ENCODE measurements around the gene ME1.
"Not testable (repeated sequence)": the region's sequence is repeated elsewhere in the genome, so short reads cannot be mapped to it uniquely, and the experiment has no call there.

Gene ME1

DNA sequence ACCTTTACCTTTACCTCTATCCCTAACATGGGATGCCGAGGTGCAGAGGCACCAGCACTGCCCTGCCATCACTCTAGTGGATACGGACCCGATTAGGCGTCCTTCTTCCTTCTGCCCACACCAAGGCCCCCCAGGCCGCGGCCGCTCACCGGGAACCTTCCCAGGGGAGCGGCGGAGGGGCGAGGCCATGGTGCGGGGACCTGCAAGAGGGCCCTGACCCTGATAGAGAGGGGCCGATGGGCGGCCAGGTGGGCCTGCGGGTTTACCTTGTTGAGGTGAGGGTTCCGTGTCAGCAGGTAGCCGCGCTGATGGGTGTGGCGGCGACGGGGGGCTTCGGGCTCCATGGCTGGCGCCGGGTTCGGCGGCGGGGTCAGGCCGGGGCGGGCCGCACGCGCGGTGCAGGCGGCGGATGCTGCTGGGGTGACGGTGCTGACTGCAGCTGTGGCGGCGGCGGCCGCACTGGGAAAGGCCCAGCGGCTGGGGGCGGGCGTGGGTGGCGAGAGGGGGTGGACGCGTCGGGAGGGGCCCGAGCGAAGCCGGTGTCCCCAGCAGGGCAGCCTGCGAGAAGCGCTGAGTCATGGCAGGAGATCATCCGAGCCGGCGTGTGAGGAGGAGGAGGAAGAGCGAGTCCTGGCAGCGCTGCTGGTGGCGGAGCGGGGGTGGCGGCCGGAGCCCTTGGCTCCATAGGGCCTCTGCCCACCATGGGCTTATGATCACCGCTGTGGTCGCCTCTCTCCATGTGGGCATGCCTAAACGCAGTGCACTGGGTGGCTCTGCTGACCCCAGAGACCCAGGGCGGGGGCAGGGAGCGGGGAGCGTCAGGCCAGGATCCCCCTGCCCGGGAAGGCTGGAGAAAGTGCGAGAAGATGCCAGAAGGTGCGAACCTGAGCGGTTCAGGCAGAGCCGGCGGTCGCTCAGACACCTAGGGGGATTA lies at the start of gene ME1:
Gene ME1, minus strand, starts transcription at position 441 of the 934 bp plus-strand sequence. Its CDS starts 97 bp downstream, at position 344.
- DNase-seq (ENCODE audit: low spot score), result peak; percentile 13

DNA sequence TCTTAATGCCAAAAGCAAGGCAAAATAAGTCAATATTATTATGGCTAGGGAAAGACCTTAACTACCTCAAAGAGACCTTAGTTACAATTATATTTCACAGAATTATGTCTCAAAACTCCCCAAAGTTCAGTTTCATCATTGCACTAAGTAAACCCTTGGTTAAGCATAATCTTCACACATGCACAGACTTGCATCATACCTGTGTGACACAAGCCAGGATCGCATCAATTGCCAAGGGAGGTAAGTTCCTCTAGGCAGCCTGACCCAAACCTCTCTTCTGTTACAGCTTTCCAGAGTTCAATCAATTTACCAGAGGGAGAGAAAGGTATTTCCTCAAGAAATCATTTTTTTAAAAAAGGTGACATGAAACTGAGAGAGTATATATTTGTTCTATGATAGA lies 49.6 kb upstream of the ME1 start:
- no peak for DNase-seq (ENCODE audit: low spot score)

DNA sequence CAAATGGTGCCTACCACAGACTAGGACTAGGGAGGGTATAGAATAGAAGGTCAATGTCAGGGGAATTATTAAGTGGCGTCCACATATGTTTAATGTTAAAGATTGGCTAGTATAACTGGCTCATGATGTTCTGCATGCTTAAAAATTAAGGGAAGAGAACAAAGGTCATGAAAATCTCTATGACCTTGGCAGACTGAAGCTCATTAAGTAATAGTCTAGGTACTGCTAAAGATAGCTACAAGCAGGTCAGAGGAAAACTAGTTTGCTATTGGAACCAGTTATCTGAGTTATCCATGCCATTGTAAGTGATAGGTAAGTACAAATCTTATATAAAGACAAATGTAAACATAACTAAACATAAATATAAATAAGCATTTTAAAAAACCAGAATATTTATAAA lies 48.5 kb upstream of the ME1 start:
- no peak for DNase-seq (ENCODE audit: low spot score)

DNA sequence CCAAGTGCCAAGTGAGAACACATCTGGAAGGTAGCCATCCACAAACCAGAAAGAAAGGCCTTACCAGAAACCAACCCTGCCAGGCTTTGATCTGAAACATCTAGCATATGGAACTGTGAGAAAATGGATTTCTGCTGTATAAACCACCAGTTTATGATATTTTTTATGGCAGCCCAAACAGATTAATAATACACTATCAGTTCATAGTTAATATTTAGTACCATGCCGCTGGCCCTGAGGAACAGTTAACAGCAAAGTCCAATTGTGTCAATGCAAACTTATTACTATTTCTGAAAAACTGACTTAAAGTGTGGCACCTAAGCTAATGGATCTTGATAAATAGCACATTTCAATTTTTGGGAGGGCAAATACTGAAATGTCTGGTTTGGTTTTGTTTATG lies 46.1 kb upstream of the ME1 start:
- no peak for DNase-seq (ENCODE audit: low spot score)

DNA sequence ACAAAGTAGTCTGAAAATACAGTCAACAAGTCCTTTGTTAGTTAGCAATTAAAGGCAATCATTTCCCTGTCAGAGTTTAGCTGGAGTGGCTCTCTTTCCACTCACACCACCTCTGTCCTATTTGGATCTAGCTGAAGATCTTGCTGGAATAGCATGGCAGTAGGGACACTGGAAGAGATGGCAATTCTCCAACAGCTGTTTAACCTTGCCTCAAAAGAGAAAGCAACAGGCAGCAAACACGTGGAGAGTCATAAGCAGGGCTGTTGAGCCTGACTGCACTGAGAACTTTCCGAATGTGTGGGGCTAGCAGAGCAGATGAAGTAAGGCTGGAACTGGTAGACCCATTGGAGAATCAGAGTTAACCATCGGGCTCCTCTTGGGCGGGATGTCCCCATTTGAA lies 43.5 kb upstream of the ME1 start:
- DNase-seq (ENCODE audit: low spot score), result no peak

DNA sequence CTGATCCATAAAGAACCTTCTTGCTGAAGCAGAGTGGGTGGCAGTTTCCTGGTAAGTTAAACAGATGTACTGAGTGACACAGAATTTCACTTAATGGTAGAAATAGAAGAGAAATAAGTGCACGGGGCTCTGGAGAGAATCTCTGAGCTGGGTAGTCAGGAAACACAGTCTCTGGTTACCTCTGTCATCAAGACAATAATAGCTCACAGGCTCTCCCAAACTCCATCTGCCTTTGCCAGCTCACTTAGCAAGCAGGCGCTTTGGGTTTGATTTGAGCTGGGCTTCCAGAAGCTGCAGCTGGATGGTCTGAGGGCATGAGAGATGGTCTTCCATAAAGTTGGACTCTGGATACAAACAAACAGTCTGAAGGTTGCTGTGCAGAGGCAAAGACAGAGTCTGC lies 41.9 kb upstream of the ME1 start:
- no peak for DNase-seq (ENCODE audit: low spot score)

DNA sequence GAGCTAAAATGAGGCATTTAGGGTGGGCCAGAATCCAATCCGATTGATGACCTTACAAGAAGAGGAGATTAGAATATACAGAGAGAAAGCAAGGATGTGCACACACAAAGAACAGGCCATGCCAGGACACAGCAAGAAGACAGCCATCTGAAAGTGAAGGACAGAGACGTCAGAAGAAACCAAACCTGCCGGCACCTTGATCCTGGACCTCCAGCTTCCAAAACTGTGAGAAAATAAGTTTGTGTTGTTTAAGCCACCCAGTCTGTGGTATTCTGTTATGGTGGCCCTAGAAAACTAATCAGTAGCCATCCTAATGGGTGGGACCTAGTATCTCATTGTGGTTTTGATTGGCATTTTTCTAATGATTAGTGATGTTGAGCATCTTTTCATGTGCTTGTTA lies 39.7 kb upstream of the ME1 start:
- no peak for DNase-seq (ENCODE audit: low spot score)

DNA sequence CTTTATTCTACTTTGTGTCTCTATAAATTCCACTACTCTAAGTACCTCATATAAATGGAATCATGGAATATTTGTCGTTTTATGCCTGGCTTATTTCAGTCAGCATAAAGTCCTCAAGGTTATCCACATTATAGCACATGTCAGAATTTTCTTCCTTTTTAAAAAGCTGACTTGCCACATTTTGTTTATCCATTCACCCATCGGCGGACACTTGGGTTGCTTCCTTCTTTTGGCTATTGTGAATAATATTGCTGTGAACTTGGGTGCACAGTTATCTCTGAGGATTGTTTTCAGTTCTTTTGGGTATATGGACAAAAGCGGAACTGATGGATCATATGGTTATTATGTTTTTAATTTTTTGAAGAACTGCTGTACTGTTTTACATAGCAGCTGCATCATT lies 39.1 kb upstream of the ME1 start:
- DNase-seq (ENCODE audit: low spot score), result no peak

DNA sequence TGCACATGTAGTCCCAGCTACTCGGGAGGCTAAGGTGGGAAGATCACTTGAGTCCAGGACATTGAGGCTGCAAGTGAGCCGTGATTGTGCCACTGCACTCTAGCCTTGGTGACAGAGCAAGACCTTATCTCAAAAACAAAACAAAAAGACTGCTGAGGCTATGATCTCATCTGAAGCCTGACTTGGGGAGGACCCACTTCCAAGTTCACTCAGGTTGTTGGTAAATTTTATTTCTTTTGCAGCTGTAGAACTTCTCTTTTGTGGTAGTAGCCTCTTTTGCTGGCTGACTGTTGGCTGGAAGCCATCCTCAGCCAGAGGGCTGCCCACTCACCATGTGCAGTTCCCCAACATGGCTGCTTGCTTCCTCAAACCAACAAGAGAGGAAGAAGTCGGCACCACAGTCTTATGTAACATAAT lies 36.8 kb upstream of the ME1 start:
- DNase-seq (ENCODE audit: low spot score), result peak; percentile 3

DNA sequence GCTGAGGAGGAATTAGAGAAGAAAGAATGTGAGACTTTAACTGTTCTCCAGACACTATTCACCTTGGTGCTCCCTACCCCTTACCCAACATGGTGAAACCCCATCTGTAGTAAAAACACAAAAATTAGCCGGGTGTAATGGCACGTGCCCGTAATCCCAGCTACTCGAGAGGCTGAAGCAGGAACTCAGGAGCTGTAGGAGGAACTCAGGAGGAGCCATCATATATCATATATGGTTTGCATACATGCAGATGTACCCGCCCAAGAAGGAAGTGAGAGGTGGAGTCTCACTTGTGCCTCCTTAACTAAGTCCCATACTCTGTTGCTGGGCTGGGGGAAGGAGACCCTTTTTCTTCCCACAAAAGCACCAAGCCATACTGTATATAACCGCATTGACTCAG lies 35.5 kb upstream of the ME1 start:
- no peak for DNase-seq (ENCODE audit: low spot score)

DNA sequence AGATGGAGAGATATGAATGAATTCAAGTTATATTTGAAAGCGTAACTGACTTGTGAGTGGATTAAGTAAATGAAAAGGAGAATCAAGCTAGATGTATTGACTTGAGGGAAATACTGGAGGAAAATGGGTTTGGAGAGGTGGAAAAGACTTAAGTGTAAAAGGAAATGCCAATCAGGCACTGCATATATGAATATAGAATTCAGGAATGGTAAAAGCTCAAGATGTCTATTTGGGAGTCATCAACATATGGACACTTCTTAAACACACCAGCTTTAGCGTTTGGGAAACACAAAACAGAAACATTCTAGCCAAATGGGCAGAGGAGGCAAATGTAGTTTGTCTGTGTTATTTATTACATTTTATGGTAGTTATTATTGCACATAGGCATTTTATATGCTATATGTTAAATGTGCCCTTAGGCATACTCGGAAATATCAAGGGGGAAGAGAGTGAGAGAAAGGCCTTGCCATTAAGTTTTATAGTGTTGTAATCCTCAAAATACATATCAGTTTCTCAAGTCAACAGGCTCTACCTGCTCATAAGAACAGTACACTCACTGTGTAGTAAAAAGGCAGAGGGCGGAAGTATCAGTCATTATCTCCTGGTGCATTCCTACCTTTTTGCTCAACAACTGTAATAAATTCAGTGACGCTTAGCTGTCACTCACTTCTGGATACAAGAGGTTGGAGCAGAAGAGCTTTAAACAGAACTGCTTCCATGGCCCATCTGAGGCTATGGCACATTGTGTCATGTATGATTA lies 33.7 kb upstream of the ME1 start:
- no peak for DNase-seq (ENCODE audit: low spot score)

DNA sequence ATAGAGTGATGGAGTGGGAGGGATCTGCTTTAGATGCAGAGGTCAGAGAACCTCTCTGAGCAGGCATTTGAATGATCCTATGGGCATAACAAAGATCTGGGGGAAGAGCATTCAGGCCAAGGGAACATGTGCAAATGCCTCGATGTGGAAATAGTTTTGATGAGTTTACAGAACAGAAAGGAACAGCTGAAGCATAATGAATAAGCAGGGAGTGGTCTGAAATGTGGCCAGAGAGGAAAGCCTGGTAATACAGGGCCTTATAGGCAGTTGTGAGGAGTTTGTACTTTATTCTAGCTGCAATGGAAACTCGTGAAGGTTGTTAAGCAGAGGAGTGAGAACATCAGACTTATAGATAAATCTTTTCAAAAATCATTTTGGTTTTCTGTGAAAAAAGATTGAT lies 33.0 kb upstream of the ME1 start:
- DNase-seq (ENCODE audit: low spot score), result no peak

DNA sequence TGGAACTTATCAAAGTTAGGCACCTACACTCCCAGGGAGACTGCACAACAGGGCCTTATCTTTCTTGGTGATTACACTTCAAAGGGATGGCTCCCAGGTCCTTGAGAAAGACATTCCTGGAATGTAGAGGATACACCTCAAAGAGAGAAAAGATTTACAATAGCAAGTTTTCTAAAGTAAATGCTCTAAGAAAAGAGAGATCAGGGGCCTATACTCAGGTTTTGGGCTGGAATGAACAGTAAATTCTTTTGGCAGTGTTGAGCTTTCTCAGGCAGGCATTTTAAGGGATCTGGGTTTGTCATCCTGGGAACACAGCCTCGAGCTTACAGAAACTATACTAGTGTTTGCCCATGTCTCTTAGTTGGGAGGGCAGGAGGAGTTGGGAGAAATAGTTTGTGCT lies 31.7 kb upstream of the ME1 start:
- no peak for DNase-seq (ENCODE audit: low spot score)

DNA sequence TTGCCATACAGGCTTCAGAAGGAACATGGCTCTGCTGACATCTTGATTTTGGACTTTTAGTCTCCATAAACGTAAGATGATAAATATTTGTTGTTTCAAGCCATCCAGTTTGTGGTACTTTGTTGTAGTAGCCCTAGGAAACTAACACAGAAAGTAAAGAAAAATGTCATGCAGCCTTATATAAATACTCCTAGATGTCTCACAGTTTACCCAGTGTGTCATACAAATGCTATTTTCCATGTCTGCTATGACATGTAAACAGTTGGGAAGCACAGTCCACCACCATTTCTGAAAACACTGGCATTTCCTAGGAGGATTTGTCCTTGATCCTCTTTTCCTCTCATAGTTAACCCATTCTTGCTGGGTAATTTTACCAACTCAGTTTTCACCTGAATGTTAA lies 30.6 kb upstream of the ME1 start:
- no peak for DNase-seq (ENCODE audit: low spot score)

DNA sequence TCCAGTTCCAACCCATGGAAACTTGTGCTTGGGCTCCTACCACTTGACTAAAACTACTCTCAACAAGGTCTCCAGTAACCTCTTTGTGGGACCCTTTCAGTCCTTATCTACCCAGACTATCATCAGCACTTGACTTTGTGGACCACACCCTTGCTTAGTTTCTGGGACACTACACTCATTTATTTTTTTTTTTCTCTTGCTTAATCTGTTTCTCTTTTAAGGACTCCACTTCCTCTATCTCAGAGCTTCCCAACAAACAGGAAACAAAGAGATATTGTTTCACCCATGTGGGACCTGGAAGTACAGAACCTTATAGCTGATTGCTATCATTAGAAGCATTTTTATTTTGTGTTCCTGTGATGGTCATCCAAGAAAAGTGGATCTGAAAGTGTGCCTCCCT lies 28.8 kb upstream of the ME1 start:
- no peak for DNase-seq (ENCODE audit: low spot score)

DNA sequence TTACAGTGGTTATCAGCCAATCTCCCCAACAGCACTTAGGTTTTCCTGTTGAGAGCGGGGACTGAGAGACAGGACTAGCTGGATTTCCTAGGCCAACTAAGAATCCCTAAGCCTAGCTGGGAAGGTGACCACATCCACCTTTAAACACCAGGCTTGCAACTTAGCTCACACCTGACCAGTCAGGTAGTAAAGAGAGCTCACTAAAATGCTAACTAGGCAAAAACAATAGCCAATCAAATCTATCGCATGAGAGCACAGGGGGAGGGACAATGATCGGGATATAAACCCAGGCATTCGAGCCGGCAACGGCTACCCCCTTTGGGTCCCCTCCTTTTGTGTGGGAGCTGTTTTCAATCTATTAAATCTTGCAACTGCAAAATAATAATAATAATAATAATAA lies 19.2 kb upstream of the ME1 start:
- not testable (repeated sequence) for DNase-seq (ENCODE audit: low spot score)

DNA sequence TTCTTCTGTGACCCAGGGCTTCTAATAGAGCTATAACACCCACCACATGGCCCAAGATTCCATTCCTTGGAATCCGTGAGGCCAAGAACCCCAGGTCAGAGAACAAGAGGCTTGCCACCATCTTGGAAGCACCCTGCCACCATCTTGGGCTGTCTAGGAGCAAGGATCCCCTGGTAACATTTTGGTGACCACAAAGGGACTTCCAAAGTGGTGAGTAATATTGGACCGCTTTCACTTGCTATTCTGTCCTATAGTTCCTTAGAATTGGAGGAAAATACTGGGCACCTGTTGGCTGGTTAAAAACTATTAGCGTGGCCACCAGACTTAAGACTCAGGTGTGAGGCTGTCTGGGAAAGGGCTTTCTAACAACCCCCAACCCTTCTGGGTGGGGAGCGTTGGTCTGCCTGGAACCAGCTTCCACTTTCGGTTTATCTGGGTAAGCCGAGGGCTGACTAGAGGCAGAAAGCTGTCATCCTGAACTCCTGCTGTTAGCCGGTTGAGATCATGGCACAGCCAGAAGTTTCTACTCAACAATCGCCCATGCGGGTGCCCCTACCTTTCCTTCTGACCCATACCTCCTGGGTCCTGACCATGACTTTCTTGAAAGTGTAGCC lies 13.3 kb upstream of the ME1 start:
- not testable (repeated sequence) for DNase-seq (ENCODE audit: low spot score)

DNA sequence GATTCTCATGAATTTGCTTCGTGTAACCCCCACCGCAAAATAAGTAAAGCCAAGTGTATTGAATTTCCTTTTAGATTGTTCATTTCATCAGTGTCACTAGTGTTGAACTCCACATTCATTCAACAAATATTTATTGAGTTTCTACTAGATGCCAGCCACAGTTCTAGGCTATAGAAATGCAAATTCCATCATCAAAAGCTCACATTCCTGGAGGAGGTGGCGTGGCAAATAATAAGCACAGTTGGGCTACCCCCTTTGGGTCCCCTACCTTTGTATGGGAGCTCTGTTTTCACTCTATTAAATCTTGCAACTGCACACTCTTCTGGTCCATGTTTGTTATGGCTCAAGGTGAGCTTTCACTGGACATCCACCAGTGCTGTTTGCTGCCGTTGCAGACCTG lies 12.7 kb upstream of the ME1 start:
- no peak for DNase-seq (ENCODE audit: low spot score)

DNA sequence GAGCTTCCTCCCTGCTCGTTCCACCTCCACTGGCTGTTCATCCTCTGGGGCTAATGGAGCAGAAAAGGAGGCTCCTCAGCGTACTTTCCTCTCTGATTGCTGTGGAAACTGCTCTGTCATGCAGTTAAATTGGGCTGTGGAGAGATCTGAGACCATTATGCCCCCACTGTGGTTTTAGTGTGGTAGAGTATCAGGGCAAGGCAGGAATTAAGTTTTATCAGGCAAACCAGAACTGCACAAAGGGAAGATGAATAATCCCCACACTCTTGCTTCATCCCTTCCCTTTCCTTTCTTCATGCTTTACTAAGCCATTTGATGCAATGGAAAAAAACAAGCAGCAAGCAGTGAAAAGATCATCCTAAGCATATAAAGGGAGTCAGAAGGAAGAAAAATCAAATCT lies 11.9 kb upstream of the ME1 start:
- no peak for DNase-seq (ENCODE audit: low spot score)

DNA sequence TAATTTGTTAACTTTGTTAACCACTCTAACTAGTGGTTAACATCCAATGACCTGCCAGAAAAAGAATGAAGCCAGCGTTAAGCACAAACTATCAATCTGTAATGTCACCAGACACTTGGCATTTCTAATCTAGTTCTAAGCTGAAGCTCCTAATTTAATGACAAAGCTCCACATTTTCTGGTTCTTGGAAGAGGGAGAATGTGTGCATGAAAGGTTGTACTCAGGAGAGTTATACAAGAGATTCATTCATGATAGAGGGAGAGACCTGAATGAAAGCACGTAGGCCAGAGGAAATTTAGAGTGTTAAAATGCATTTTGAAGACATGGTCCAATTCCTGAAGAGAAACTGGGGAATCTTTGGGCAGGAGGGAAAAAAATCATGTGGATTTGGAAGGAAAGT lies 8.3 kb upstream of the ME1 start:
- DNase-seq (ENCODE audit: low spot score), result no peak

DNA sequence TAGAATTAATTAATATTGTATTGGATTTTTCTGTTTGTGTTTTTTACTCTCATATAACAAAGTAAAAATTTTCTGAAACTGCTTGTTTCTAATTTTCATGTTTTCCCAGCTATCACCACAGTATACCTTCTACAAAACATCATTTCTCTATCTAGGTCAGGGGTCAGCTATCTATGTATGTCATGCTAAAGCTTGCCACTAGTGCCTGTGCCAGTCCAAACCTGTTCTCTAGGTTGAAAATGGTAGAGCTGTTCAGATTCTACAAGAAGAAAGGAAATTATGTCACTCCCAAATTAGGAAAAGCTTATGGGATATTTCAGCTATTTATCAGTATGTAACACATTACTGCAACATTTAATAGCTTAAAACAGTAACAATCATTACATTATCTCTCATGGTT lies 5.8 kb upstream of the ME1 start:
- no peak for DNase-seq (ENCODE audit: low spot score)

DNA sequence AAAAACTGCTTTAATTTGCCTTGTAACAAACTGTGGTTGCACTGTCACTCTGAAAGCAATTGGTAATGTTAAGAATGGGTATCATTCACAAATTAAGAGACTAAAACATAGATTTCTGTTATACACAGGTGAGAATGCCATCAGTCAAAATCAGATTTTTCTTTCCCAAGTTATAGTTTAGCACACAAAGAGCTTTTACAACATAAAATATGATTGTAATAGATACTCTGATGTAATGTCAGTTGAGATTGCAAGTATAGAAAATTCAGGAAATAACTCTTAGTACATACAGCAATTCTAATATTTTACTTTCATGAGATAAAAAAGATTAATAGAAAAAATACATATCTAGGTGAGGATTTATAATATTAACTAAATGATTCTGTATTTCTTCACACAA lies 2.3 kb upstream of the ME1 start:
- no peak for DNase-seq (ENCODE audit: low spot score)

DNA sequence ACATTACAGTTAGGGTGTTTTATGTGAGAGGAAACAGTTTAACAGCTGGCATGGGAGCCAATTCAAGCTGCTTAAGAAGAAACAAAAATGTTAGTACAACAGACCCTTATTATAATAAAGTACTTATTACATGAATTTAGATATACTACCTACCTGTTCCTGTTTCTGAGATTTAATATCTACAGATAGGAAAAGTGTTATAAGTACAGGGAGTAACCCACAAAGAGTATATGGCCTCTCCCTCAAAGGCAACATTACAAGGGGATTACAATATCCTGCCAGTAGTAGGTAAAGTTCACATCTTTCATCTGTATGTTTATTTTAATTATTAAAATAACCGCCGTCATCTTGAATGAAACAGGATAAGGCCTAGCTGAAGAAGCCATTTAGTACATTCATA lies 1.8 kb upstream of the ME1 start:
- DNase-seq (ENCODE audit: low spot score), result no peak
